Measurements from ENCODE around the gene NUP160.

DNA sequence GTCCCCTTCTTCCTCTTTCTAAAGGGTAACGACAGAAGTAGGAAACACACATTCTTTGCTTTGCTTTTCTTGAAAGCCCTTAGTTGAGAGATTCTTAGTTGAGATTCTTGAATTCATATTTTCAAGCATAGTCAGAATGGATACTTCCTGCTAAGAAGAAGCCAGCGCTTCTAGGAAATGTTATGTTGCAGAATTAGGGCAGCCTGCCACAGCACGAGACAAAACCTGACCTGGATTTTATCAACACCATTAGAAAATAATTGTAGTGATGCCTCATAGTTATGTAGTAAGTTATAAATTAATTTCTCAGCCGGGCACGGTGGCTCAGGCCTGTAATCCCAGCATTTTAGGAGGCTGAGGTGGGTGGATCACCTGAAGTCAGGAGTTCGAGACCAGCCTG lies 37.9 kb upstream of the NUP160 start:
- TF ChIP-seq SIN3A (IDR thresholded peaks at IDR 0.05; ENCODE audit: low read depth) (no peak), POLR2AphosphoS5 (IDR thresholded peaks at IDR 0.05; ENCODE audit: low read depth, low read length) (no peak), EZH2 (IDR thresholded peaks at IDR 0.05) (no peak)
- TF ChIP-seq, protein P1, sequence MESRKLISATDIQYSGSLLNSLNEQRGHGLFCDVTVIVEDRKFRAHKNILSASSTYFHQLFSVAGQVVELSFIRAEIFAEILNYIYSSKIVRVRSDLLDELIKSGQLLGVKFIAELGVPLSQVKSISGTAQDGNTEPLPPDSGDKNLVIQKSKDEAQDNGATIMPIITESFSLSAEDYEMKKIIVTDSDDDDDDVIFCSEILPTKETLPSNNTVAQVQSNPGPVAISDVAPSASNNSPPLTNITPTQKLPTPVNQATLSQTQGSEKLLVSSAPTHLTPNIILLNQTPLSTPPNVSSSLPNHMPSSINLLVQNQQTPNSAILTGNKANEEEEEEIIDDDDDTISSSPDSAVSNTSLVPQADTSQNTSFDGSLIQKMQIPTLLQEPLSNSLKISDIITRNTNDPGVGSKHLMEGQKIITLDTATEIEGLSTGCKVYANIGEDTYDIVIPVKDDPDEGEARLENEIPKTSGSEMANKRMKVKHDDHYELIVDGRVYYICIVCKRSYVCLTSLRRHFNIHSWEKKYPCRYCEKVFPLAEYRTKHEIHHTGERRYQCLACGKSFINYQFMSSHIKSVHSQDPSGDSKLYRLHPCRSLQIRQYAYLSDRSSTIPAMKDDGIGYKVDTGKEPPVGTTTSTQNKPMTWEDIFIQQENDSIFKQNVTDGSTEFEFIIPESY (IDR thresholded peaks at IDR 0.05; ENCODE audit: extremely low read depth, insufficient replicate concordance, low read length): no peak
